H9 (cell line): ENCODE data around the gene RNLS. TPM values are rescaled to one million over a fixed set of nuclear protein-coding genes. Genes with fewer than 3 reads are reported as not detected.

Source experiments
- DNase-seq: peaks from one replicate; pipeline ENCODE4 v3.0.0-alpha.2; 2017
- H2AFZ ChIP-seq: one replicate; pipeline ENCODE4 v1.6.1; 2013; ENCODE audit warnings: mild to moderate bottlenecking, low read length, control low read depth, moderate library complexity
- H2AK5ac ChIP-seq: 2 replicates; pipeline ENCODE4 v1.6.1; 2013; ENCODE audit warnings: low read length, control low read depth, mixed read lengths; ENCODE audit not compliant: insufficient read length
- H2BK120ac ChIP-seq: one replicate; pipeline ENCODE4 v1.6.1; 2013; ENCODE audit warnings: low read depth, mild to moderate bottlenecking, low read length, control low read depth, inconsistent platforms; ENCODE audit not compliant: poor library complexity, severe bottlenecking
- H2BK12ac ChIP-seq: 2 replicates; pipeline ENCODE4 v1.6.1; 2013; ENCODE audit warnings: low read length, control low read depth, mixed read lengths, low read depth; ENCODE audit not compliant: insufficient read length
- H2BK15ac ChIP-seq: 2 replicates; pipeline ENCODE4 v1.6.1; 2013; ENCODE audit warnings: low read depth, low read length, control low read depth
- H2BK20ac ChIP-seq: one replicate; pipeline ENCODE4 v1.6.1; 2013; ENCODE audit warnings: low read depth, mild to moderate bottlenecking, low read length, control low read depth, inconsistent platforms; ENCODE audit not compliant: poor library complexity, severe bottlenecking
- H2BK5ac ChIP-seq: 2 replicates; pipeline ENCODE4 v1.6.1; 2013; ENCODE audit warnings: low read length, control low read depth, mixed read lengths; ENCODE audit not compliant: insufficient read length
- H3K14ac ChIP-seq: 2 replicates; pipeline ENCODE4 v1.6.1; 2013; ENCODE audit warnings: low read length, control low read depth; ENCODE audit not compliant: insufficient read depth
- H3K18ac ChIP-seq: 2 replicates; pipeline ENCODE4 v1.6.1; 2013; ENCODE audit warnings: low read depth, mild to moderate bottlenecking, mixed read lengths, low read length, control low read depth; ENCODE audit not compliant: insufficient read length
- H3K23ac ChIP-seq: 2 replicates; pipeline ENCODE4 v1.6.1; 2013; ENCODE audit warnings: low read length, control low read depth, mixed read lengths, low read depth; ENCODE audit not compliant: insufficient read length
- H3K23me2 ChIP-seq: 2 replicates; pipeline ENCODE4 v1.6.1; 2013; ENCODE audit warnings: low read depth, mild to moderate bottlenecking, mixed read lengths, low read length, control low read depth; ENCODE audit not compliant: insufficient read length, poor library complexity, severe bottlenecking
- H3K27ac ChIP-seq: 2 replicates; pipeline ENCODE4 v1.5.1; 2013; ENCODE audit warnings: low read length, control low read depth, mixed read lengths, low read depth; ENCODE audit not compliant: insufficient read length
- H3K27me3 ChIP-seq: 2 replicates; pipeline ENCODE4 v1.6.1; 2013; ENCODE audit warnings: low read length, control low read depth, inconsistent platforms; ENCODE audit not compliant: insufficient read depth
- H3K4ac ChIP-seq: 2 replicates; pipeline ENCODE4 v1.6.1; 2013; ENCODE audit warnings: low read depth, mild to moderate bottlenecking, control low read depth, inconsistent platforms, low read length, moderate library complexity
- H3K4me1 ChIP-seq: 2 replicates; pipeline ENCODE4 v1.6.1; 2013; ENCODE audit warnings: low read length, control low read depth, inconsistent platforms; ENCODE audit not compliant: insufficient read depth
- H3K4me2 ChIP-seq: 2 replicates; pipeline ENCODE4 v1.6.1; 2013; ENCODE audit warnings: low read length, control low read depth, mixed read lengths; ENCODE audit not compliant: insufficient read length, insufficient read depth
- H3K56ac ChIP-seq: 2 replicates; pipeline ENCODE4 v1.6.1; 2013; ENCODE audit warnings: low read depth, mild to moderate bottlenecking, mixed read lengths, low read length, control low read depth; ENCODE audit not compliant: insufficient read length
- H3K79me1 ChIP-seq: 2 replicates; pipeline ENCODE4 v1.6.1; 2013; ENCODE audit warnings: low read depth, mild to moderate bottlenecking, moderate library complexity, low read length, control low read depth, inconsistent platforms; ENCODE audit not compliant: insufficient read depth, poor library complexity, severe bottlenecking
- H3K79me2 ChIP-seq: 2 replicates; pipeline ENCODE4 v1.6.1; 2013; ENCODE audit warnings: low read length, control low read depth, inconsistent platforms; ENCODE audit not compliant: insufficient read depth
- H3K9ac ChIP-seq: 2 replicates; pipeline ENCODE4 v1.6.1; 2013; ENCODE audit warnings: low read length, control low read depth, mixed read lengths; ENCODE audit not compliant: insufficient read length; ENCODE audit errors: extremely low read depth
- H3K9me3 ChIP-seq: one replicate; pipeline ENCODE4 v1.6.1; 2013; ENCODE audit warnings: low read depth, low read length, inconsistent platforms; ENCODE audit not compliant: control insufficient read depth
- H3T11ph ChIP-seq: one replicate; pipeline ENCODE4 v1.6.1; 2013; ENCODE audit warnings: mild to moderate bottlenecking, low read length, control low read depth, inconsistent platforms
- H4K20me1 ChIP-seq: one replicate; pipeline ENCODE4 v1.6.1; 2013; ENCODE audit not compliant: control insufficient read depth, insufficient read length, insufficient read depth
- H4K5ac ChIP-seq: 2 replicates; pipeline ENCODE4 v1.6.1; 2013; ENCODE audit warnings: low read depth, mild to moderate bottlenecking, mixed read lengths, low read length, control low read depth; ENCODE audit not compliant: insufficient read length
- H4K8ac ChIP-seq: replicated peaks from 2 replicates; pipeline ENCODE4 v1.6.1; 2013; ENCODE audit warnings: low read length, control low read depth, mixed read lengths, low read depth; ENCODE audit not compliant: insufficient read length
- H4K91ac ChIP-seq: 2 replicates; pipeline ENCODE4 v1.6.1; 2013; ENCODE audit warnings: low read depth, mild to moderate bottlenecking, moderate library complexity, mixed read lengths, low read length, control low read depth; ENCODE audit not compliant: insufficient read length
- H3K27ac Mint-ChIP-seq, 3 experiments: 2 replicates in 2 of 3; 3 replicates in 1 of 3; pipeline ENCODE4 v1.8.0; 2020 to 2021; ENCODE audit warnings: mixed read lengths in 3 of 3, mild to moderate bottlenecking in 1 of 3, moderate library complexity in 1 of 3
- H3K27me3 Mint-ChIP-seq: 2 replicates; pipeline ENCODE4 v1.8.0; 2021; ENCODE audit warnings: low read depth, mild to moderate bottlenecking, moderate library complexity, mixed read lengths
- H3K36me3 Mint-ChIP-seq, 3 experiments: 2 replicates in 2 of 3; 3 replicates in 1 of 3; pipeline ENCODE4 v1.8.0; 2020 to 2021; ENCODE audit warnings: low read depth in 3 of 3, mixed read lengths in 3 of 3; ENCODE audit not compliant: insufficient read depth in 1 of 3
- H3K4me1 Mint-ChIP-seq, 2 experiments: 2 replicates each; pipeline ENCODE4 v1.8.0; 2020; ENCODE audit warnings: mixed read lengths in 2 of 2
- H3K4me3 Mint-ChIP-seq, 2 experiments: 2 replicates in 1 of 2; 3 replicates in 1 of 2; pipeline ENCODE4 v1.8.0; 2020 to 2021; ENCODE audit warnings: mild to moderate bottlenecking in 2 of 2, mixed read lengths in 2 of 2, moderate library complexity in 1 of 2
- H3K9me3 Mint-ChIP-seq, 2 experiments: 2 replicates in 1 of 2; 3 replicates in 1 of 2; pipeline ENCODE4 v1.8.0; 2020; ENCODE audit warnings: mild to moderate bottlenecking in 2 of 2, mixed read lengths in 2 of 2, moderate library complexity in 1 of 2
- WGBS: extraction: QIAGEN DNeasy Blood & Tissue Kit; methylation state at CpG from one replicate; pipeline ENCODE4 v1.1.7; 2013; ENCODE audit warnings: missing lambda C conversion rate, low lambda C conversion rate, mixed read lengths; ENCODE audit not compliant: insufficient read length; ENCODE audit errors: extremely low coverage; 5-methylcytosine and 5-hydroxymethylcytosine counted together
- total RNA-seq: library from RNA; stranded (reverse); gene quantifications from 2 replicates; pipeline ENCODE4 v1.2.1, GENCODE V29; 2021
- TF ChIP-seq, protein P1 (sequence below): fragments of 200-600 bp; sonication (generic); conservative IDR thresholded peaks from 3 replicates; pipeline ENCODE4 v1.8.0; 2021; ENCODE audit warnings: antibody characterized with exemption, mild to moderate bottlenecking

Gene RNLS
- total RNA-seq, 1 experiment from 2014 or later, result 7.5 TPM

DNA sequence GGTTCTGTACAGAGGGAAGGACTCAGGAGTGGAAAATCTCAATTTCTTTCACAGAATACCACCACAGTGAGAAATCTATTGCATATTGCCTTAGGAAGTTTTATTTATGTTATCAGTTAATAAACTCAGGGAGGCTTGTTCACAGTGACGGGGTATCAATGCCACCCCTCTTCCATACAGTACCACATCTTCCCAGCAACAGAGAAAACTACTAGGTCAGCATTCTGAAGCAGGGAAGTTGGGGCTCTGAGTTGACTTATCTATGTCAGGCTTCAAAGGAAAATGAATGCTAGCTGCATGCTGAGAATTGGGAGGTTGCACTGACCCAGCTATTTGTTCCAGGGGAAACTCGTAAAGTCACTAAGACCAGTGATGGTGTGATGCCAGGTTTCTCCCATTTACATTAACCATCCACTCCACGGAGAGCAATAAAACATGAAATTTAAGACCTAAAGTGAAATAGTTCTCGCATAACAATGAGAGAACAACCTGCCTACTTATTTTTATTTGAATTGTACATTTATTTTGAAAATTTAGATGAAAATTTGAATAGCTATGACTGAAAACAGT is 266.7 kb downstream of the RNLS start:
- Histone ChIP-seq H4K8ac (no peak overlapping the region), H3K27me3 (no peaks in the 10 kb centered on the region), H2BK12ac (no peak overlapping the region), H2AFZ (no peak overlapping the region), H3K56ac (no peak overlapping the region), H3K9ac (no peak overlapping the region), H3K23me2 (no peaks in the 10 kb centered on the region), H4K5ac (no peak overlapping the region), H2BK120ac (no peak overlapping the region), H3K14ac (no peak overlapping the region), H3K79me2 (no peaks in the 10 kb centered on the region), H3K9me3 (no peaks in the 10 kb centered on the region), H2BK20ac (no peak overlapping the region), H3K4me1 (no peaks in the 10 kb centered on the region), H3K27ac (no peak overlapping the region), H2AK5ac (no peak overlapping the region), H3K79me1 (no peaks in the 10 kb centered on the region), H4K91ac (no peak overlapping the region), H4K20me1 (no peaks in the 10 kb centered on the region), H3K4me2 (no peak overlapping the region), H2BK5ac (no peak overlapping the region), H3T11ph (no peak overlapping the region), H3K4ac (no peak overlapping the region), H3K18ac (no peak overlapping the region), H2BK15ac (no peak overlapping the region), H3K23ac (no peak overlapping the region)
- DNase-seq, result no peak
- Mint-ChIP-seq H3K36me3 (peaks cover 3 to 18% (median 17%) of the 10 kb centered on the region in 3 experiments), H3K27ac (no peak overlapping the region), H3K9me3 (peaks cover 20 to 26% of the 10 kb centered on the region in 2 experiments), H3K4me3 (no peak overlapping the region), H3K27me3 (no peaks in the 10 kb centered on the region), H3K4me1 (no peaks in the 10 kb centered on the region)
- TF ChIP-seq, protein P1, sequence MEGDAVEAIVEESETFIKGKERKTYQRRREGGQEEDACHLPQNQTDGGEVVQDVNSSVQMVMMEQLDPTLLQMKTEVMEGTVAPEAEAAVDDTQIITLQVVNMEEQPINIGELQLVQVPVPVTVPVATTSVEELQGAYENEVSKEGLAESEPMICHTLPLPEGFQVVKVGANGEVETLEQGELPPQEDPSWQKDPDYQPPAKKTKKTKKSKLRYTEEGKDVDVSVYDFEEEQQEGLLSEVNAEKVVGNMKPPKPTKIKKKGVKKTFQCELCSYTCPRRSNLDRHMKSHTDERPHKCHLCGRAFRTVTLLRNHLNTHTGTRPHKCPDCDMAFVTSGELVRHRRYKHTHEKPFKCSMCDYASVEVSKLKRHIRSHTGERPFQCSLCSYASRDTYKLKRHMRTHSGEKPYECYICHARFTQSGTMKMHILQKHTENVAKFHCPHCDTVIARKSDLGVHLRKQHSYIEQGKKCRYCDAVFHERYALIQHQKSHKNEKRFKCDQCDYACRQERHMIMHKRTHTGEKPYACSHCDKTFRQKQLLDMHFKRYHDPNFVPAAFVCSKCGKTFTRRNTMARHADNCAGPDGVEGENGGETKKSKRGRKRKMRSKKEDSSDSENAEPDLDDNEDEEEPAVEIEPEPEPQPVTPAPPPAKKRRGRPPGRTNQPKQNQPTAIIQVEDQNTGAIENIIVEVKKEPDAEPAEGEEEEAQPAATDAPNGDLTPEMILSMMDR, result no peak
- no CpG with 5 or more reads among the region's 4 CpGs for whole genome bisulfite sequencing
